AG08396 (cell line): ENCODE measurements around the gene ZNF415.
"Not testable (repeated sequence)": the region's sequence is repeated elsewhere in the genome, so short reads cannot be mapped to it uniquely, and the experiment has no call there.

Experiments
- DNase-seq: peaks from one replicate; pipeline ENCODE4 v3.0.0; 2012; ENCODE audit warnings: low spot score, mixed read lengths

Gene ZNF415

GRCh38 chr19:53102756-53103233, 29.9 kb downstream of the ZNF415 start:
- DNase-seq: peak; percentile 63

- no peak for DNase-seq
Observed at GRCh38 chr19:53102206-53102755, 30.4 kb downstream of the ZNF415 start.

- no peak for DNase-seq
Observed at GRCh38 chr19:53101518-53101917, 31.2 kb downstream of the ZNF415 start.

GRCh38 chr19:53098570-53098969, 34.1 kb downstream of the ZNF415 start:
- not testable (repeated sequence) for DNase-seq

- not testable (repeated sequence) for DNase-seq
Observed at GRCh38 chr19:53096982-53097690, 35.6 kb downstream of the ZNF415 start.

- not testable (repeated sequence) for DNase-seq
Observed at GRCh38 chr19:53096579-53096978, 36.1 kb downstream of the ZNF415 start.

GRCh38 chr19:53094754-53095575, 37.7 kb downstream of the ZNF415 start:
- no peak for DNase-seq

- no peak for DNase-seq
Observed at GRCh38 chr19:53092723-53093122, 40.0 kb downstream of the ZNF415 start.

GRCh38 chr19:53091413-53092254, 41.1 kb downstream of the ZNF415 start:
- DNase-seq: no peak

GRCh38 chr19:53088091-53088490, 44.6 kb downstream of the ZNF415 start:
- no peak for DNase-seq

- no peak for DNase-seq
Observed at GRCh38 chr19:53086949-53087348, 45.8 kb downstream of the ZNF415 start.

GRCh38 chr19:53085496-53085895, 47.2 kb downstream of the ZNF415 start:
- DNase-seq: no peak

- no peak for DNase-seq
Observed at GRCh38 chr19:53082929-53083328, 49.8 kb downstream of the ZNF415 start.

GRCh38 chr19:53079313-53079924, 53.3 kb downstream of the ZNF415 start:
- no peak for DNase-seq

- no peak for DNase-seq
Observed at GRCh38 chr19:53078668-53079067, 54.0 kb downstream of the ZNF415 start.

- DNase-seq: peak; percentile 43
Observed at GRCh38 chr19:53076984-53077383, 55.7 kb downstream of the ZNF415 start.

GRCh38 chr19:53068834-53069233, 63.9 kb downstream of the ZNF415 start:
- DNase-seq: no peak

- no peak for DNase-seq
Observed at GRCh38 chr19:53068199-53068598, 64.5 kb downstream of the ZNF415 start.

GRCh38 chr19:53057904-53058580, 74.7 kb downstream of the ZNF415 start:
- DNase-seq: peak; percentile 44
